Astrocyte (in vitro differentiated cells and primary cell): ENCODE results near the gene PASD1. TPM values are rescaled to one million over a fixed set of nuclear protein-coding genes. Genes with fewer than 3 reads are reported as not detected.
A peak's percentile ranks its signal among the peaks of the same experiment; 100 is the strongest.
"Not testable (repeated sequence)": the region's sequence is repeated elsewhere in the genome, so short reads cannot be mapped to it uniquely, and the experiment has no call there.

ENCODE experiments used
- DNase-seq: peaks from one replicate; pipeline ENCODE4 v3.0.0-alpha.2; 2010; ENCODE audit warnings: low read depth
- FAIRE-seq: peaks from 2 replicates; lab custom pipeline; 2011; peaks lifted over from hg19 to GRCh38; lab: Jason Lieb, UNC
- H2AFZ ChIP-seq: 2 replicates; pipeline ENCODE4 v1.6.0; 2012; ENCODE audit warnings: low read depth, low read length, inconsistent platforms
- H3K27ac ChIP-seq: 2 replicates; pipeline ENCODE4 v1.5.1; 2011; ENCODE audit warnings: low read depth, low read length, inconsistent platforms
- H3K27me3 ChIP-seq: 2 replicates; pipeline ENCODE4 v1.6.0; 2011; ENCODE audit warnings: low read length, inconsistent platforms; ENCODE audit not compliant: insufficient read depth
- H3K36me3 ChIP-seq: 2 replicates; pipeline ENCODE4 v1.5.1; 2011; ENCODE audit warnings: low read length, inconsistent platforms; ENCODE audit not compliant: insufficient read depth
- H3K4me1 ChIP-seq: 2 replicates; pipeline ENCODE4 v1.5.1; 2011; ENCODE audit warnings: low read length, inconsistent platforms; ENCODE audit not compliant: insufficient read depth
- H3K4me2 ChIP-seq: 2 replicates; pipeline ENCODE4 v1.6.0; 2012; ENCODE audit warnings: low read length, inconsistent platforms
- H3K4me3 ChIP-seq: 2 replicates; pipeline ENCODE4 v1.5.1; 2011; ENCODE audit warnings: low read depth, mild to moderate bottlenecking, low read length, inconsistent platforms; ENCODE audit not compliant: insufficient read depth
- H3K79me2 ChIP-seq: 2 replicates; pipeline ENCODE4 v1.6.0; 2012; ENCODE audit warnings: mild to moderate bottlenecking, low read length, inconsistent platforms; ENCODE audit not compliant: insufficient read depth
- H3K9ac ChIP-seq: 2 replicates; pipeline ENCODE4 v1.6.0; 2012; ENCODE audit warnings: mild to moderate bottlenecking, low read length, inconsistent platforms
- H3K9me3 ChIP-seq: 2 replicates; pipeline ENCODE4 v1.5.1; 2012; ENCODE audit warnings: low read depth, mild to moderate bottlenecking, low read length, inconsistent platforms; ENCODE audit not compliant: insufficient read depth
- H4K20me1 ChIP-seq: 2 replicates; pipeline ENCODE4 v1.6.0; 2012; ENCODE audit warnings: low read length, inconsistent platforms; ENCODE audit not compliant: insufficient read depth
- H3K27ac Mint-ChIP-seq: one replicate; pipeline ENCODE4 v1.8.0; 2021; ENCODE audit warnings: mild to moderate bottlenecking, mixed read lengths; ENCODE audit not compliant: unreplicated experiment
- H3K27me3 Mint-ChIP-seq: one replicate; pipeline ENCODE4 v1.8.0; 2021; ENCODE audit warnings: low read depth, mixed read lengths; ENCODE audit not compliant: unreplicated experiment
- H3K36me3 Mint-ChIP-seq: one replicate; pipeline ENCODE4 v1.8.0; 2021; ENCODE audit warnings: low read depth, mixed read lengths; ENCODE audit not compliant: unreplicated experiment
- H3K4me1 Mint-ChIP-seq: one replicate; pipeline ENCODE4 v1.8.0; 2021; ENCODE audit warnings: low read depth, mixed read lengths; ENCODE audit not compliant: unreplicated experiment
- H3K4me3 Mint-ChIP-seq: one replicate; pipeline ENCODE4 v1.8.0; 2021; ENCODE audit warnings: mild to moderate bottlenecking, moderate library complexity, mixed read lengths; ENCODE audit not compliant: unreplicated experiment
- H3K9me3 Mint-ChIP-seq: one replicate; pipeline ENCODE4 v1.8.0; 2021; ENCODE audit warnings: mild to moderate bottlenecking, mixed read lengths; ENCODE audit not compliant: unreplicated experiment
- CTCF ChIP-seq: IDR thresholded peaks from 2 replicates; pipeline ENCODE4 v1.5.1; 2011; ENCODE audit warnings: low read depth, mild to moderate bottlenecking, inconsistent platforms, low read length, moderate library complexity; ENCODE audit not compliant: insufficient read depth
- EZH2 ChIP-seq: IDR thresholded peaks from 2 replicates; pipeline ENCODE4 v1.6.1; 2012; ENCODE audit warnings: mild to moderate bottlenecking, low read length, inconsistent platforms; ENCODE audit not compliant: insufficient read depth
- total RNA-seq: library from RNA; stranded (reverse); gene quantifications from 2 replicates; pipeline ENCODE4 v1.2.1, GENCODE V29; 2021

PASD1 gene
- total RNA-seq, 1 donor from 2014 or later, result not detected

- Histone ChIP-seq H3K4me2 (no peak overlapping the region), H3K79me2 (no peaks in the 10 kb centered on the region), H3K9ac (no peak overlapping the region), H3K27me3 (no peaks in the 10 kb centered on the region), H3K27ac (no peak overlapping the region), H2AFZ (no peak overlapping the region), H3K9me3 (no peaks in the 10 kb centered on the region), H3K4me3 (no peak overlapping the region), H4K20me1 (no peaks in the 10 kb centered on the region), H3K4me1 (no peaks in the 10 kb centered on the region), H3K36me3 (no peaks in the 10 kb centered on the region)
- H3K27ac Mint-ChIP-seq, result peak overlapping the region; percentile 58
- H3K27me3 Mint-ChIP-seq, result peaks cover 17% of the 10 kb centered on the region
- peak overlapping the region; percentile 78 for H3K4me3 Mint-ChIP-seq
- TF ChIP-seq EZH2, result no peak
- TF ChIP-seq CTCF, result no peak
- peaks cover 5% of the 10 kb centered on the region for H3K9me3 Mint-ChIP-seq
- FAIRE-seq (no peak), DNase-seq (no peak)
- no peaks in the 10 kb centered on the region for H3K36me3 Mint-ChIP-seq
- H3K4me1 Mint-ChIP-seq, result peaks cover 5% of the 10 kb centered on the region
Measured at GRCh38 chrX:151695583-151696340, 132.3 kb downstream of the PASD1 start.

- not testable (repeated sequence) for DNase-seq, H3K27ac Mint-ChIP-seq, H2AFZ ChIP-seq, H3K36me3 Mint-ChIP-seq, H3K27me3 ChIP-seq, H3K9me3 Mint-ChIP-seq, H4K20me1 ChIP-seq, H3K36me3 ChIP-seq, H3K4me2 ChIP-seq, H3K79me2 ChIP-seq, H3K4me1 ChIP-seq, H3K9ac ChIP-seq, H3K4me3 Mint-ChIP-seq, H3K9me3 ChIP-seq, FAIRE-seq, H3K27ac ChIP-seq, H3K4me3 ChIP-seq
- Mint-ChIP-seq H3K4me1 (peaks cover 10% of the 10 kb centered on the region), H3K27me3 (peaks cover 17% of the 10 kb centered on the region)
Measured at GRCh38 chrX:151697082-151697481, 133.6 kb downstream of the PASD1 start.

- Histone ChIP-seq H3K27ac (no peak overlapping the region), H3K9ac (no peak overlapping the region), H2AFZ (no peak overlapping the region), H3K79me2 (no peaks in the 10 kb centered on the region), H3K4me2 (no peak overlapping the region), H3K36me3 (no peaks in the 10 kb centered on the region), H3K9me3 (no peaks in the 10 kb centered on the region), H3K4me1 (no peaks in the 10 kb centered on the region), H3K4me3 (no peak overlapping the region), H4K20me1 (no peaks in the 10 kb centered on the region), H3K27me3 (no peaks in the 10 kb centered on the region)
- peaks cover 10% of the 10 kb centered on the region for H3K4me1 Mint-ChIP-seq
- no peaks in the 10 kb centered on the region for H3K36me3 Mint-ChIP-seq
- peak; percentile 88 for FAIRE-seq
- TF ChIP-seq CTCF (no peak), EZH2 (no peak)
- H3K27ac Mint-ChIP-seq, result no peak overlapping the region
- peaks cover 17% of the 10 kb centered on the region for H3K27me3 Mint-ChIP-seq
- DNase-seq, result peak; percentile 60
- peaks cover 5% of the 10 kb centered on the region for H3K9me3 Mint-ChIP-seq
- H3K4me3 Mint-ChIP-seq, result no peak overlapping the region
Measured at GRCh38 chrX:151697522-151697921, 134.0 kb downstream of the PASD1 start.
